Brain microvascular endothelial cell (primary cell): ENCODE measurements around the gene DLX4.

Experiments used
- DNase-seq: peaks from one replicate; pipeline ENCODE4 v3.0.0-alpha.2; 2020
- H3K27ac ChIP-seq: fragments of 250-450 bp; sonication (Bioruptor Pico); 2 replicates; pipeline ENCODE4 v1.5.1; 2020; ENCODE audit warnings: mild to moderate bottlenecking, moderate library complexity
- H3K27me3 ChIP-seq: fragments of 250-450 bp; sonication (Bioruptor Pico); replicated peaks from 2 replicates; pipeline ENCODE4 v1.5.1; 2020; ENCODE audit warnings: mild to moderate bottlenecking
- H3K36me3 ChIP-seq: fragments of 250-450 bp; sonication (Bioruptor Pico); replicated peaks from 2 replicates; pipeline ENCODE4 v1.5.1; 2020; ENCODE audit warnings: mild to moderate bottlenecking
- H3K4me3 ChIP-seq: 2 replicates; pipeline ENCODE4 v1.5.1; 2011; ENCODE audit warnings: low read depth, mild to moderate bottlenecking, control low read depth, low read length, moderate library complexity
- CTCF ChIP-seq: IDR thresholded peaks from 2 replicates; pipeline ENCODE4 v1.5.1; 2011; ENCODE audit warnings: low read depth, mild to moderate bottlenecking, moderate library complexity, low read length, control low read depth, inconsistent platforms; ENCODE audit errors: missing control alignments
- in situ Hi-C: cut with HindIII; loops from 2 replicates; pipeline ENCODE4 v1.10.0; 2017; ENCODE audit warnings: low sequenced_read_pairs, low pct_ligation_motif_present

DLX4 gene

GRCh38 chr17:49925921-49926320 lies 43.1 kb upstream of the DLX4 start:
- in situ Hi-C loops = no loop called here
- Histone ChIP-seq H3K36me3 (no peaks in the 10 kb centered on the region), H3K27me3 (peaks cover 4% of the 10 kb centered on the region)

GRCh38 chr17:49926886-49927285 lies 42.1 kb upstream of the DLX4 start:
- Histone ChIP-seq H3K36me3 (no peaks in the 10 kb centered on the region), H3K27ac (no peak overlapping the region), H3K4me3 (no peak overlapping the region), H3K27me3 (peaks cover 7% of the 10 kb centered on the region)
- DNase-seq = no peak
- TF ChIP-seq CTCF = no peak
- in situ Hi-C loops = no loop called here

More at GRCh38 chr17:49925921-49926320, 43.1 kb upstream of the DLX4 start:
- TF ChIP-seq CTCF = no peak
- H3K27ac ChIP-seq = no peak overlapping the region
- H3K4me3 ChIP-seq = no peak overlapping the region
- DNase-seq = no peak

GRCh38 chr17:49928126-49928800 lies 40.7 kb upstream of the DLX4 start:
- no peak for TF ChIP-seq CTCF
- no peak overlapping the region for H3K27ac ChIP-seq
- H3K36me3 ChIP-seq = no peaks in the 10 kb centered on the region
- H3K4me3 ChIP-seq = no peak overlapping the region
- no peak for DNase-seq
- peaks cover 15% of the 10 kb centered on the region for H3K27me3 ChIP-seq
- in situ Hi-C loops = no loop called here

GRCh38 chr17:49928837-49929475 lies 40.0 kb upstream of the DLX4 start:
- in situ Hi-C loops = no loop called here
- H3K27ac ChIP-seq = no peak overlapping the region

GRCh38 chr17:49930880-49931279 lies 38.1 kb upstream of the DLX4 start:
- in situ Hi-C loops = no loop called here
- Histone ChIP-seq H3K27ac (no peak overlapping the region), H3K4me3 (no peak overlapping the region), H3K36me3 (no peaks in the 10 kb centered on the region), H3K27me3 (peaks cover 22% of the 10 kb centered on the region)
- TF ChIP-seq CTCF = no peak
- DNase-seq = no peak

More at GRCh38 chr17:49928837-49929475, 40.0 kb upstream of the DLX4 start:
- Histone ChIP-seq H3K4me3 (no peak overlapping the region), H3K27me3 (peaks cover 19% of the 10 kb centered on the region), H3K36me3 (no peaks in the 10 kb centered on the region)
- TF ChIP-seq CTCF = no peak
- DNase-seq = no peak
